Activated T-cell treated with anti-CD3 and anti-CD28 coated beads, Interleukin-2, amount 50 U/mL, for 72 hours (primary cell): ENCODE data around the gene ADCY2. TPM values are rescaled to one million over a fixed set of nuclear protein-coding genes. Genes with fewer than 3 reads are reported as not detected.

Source experiments
- ATAC-seq, 2 donors: fragments of 150-1000 bp; cut with Tn5 transposase; replicated peaks in 1 of 2; 2 replicates each; pipeline ENCODE4 v1.10.0; 2021; ENCODE audit warnings: moderate library complexity in 2 of 2, mild to moderate bottlenecking in 1 of 2
- DNase-seq, 2 donors: peaks; one replicate each; pipeline ENCODE4 v3.0.0; 2021 to 2022; ENCODE audit warnings: mixed read lengths in 1 of 2
- H3K27ac Mint-ChIP-seq: one replicate; pipeline ENCODE4 v1.8.0; 2022; ENCODE audit warnings: mild to moderate bottlenecking, moderate library complexity, mixed read lengths
- H3K27me3 Mint-ChIP-seq: one replicate; pipeline ENCODE4 v1.8.0; 2022; ENCODE audit warnings: low read depth, mixed read lengths
- H3K36me3 Mint-ChIP-seq, 2 donors: one replicate each; pipeline ENCODE4 v1.8.0; 2022; ENCODE audit warnings: mixed read lengths in 2 of 2, mild to moderate bottlenecking in 1 of 2; ENCODE audit not compliant: insufficient read depth in 2 of 2
- H3K4me1 Mint-ChIP-seq: one replicate; pipeline ENCODE4 v1.8.0; 2022; ENCODE audit warnings: low read depth, mixed read lengths
- H3K4me3 Mint-ChIP-seq, 2 donors: one replicate each; pipeline ENCODE4 v1.8.0; 2022; ENCODE audit warnings: mild to moderate bottlenecking in 2 of 2, mixed read lengths in 2 of 2, moderate library complexity in 2 of 2
- H3K9me3 Mint-ChIP-seq, 2 donors: one replicate each; pipeline ENCODE4 v1.8.0; 2022; ENCODE audit warnings: mixed read lengths in 2 of 2
- total RNA-seq, 2 donors: library from RNA; stranded (reverse); gene quantifications; one replicate each; pipeline ENCODE4 v1.2.3, GENCODE V29; 2022

The ADCY2 gene
- total RNA-seq, 2 donors from 2014 or later: not detected

DNA sequence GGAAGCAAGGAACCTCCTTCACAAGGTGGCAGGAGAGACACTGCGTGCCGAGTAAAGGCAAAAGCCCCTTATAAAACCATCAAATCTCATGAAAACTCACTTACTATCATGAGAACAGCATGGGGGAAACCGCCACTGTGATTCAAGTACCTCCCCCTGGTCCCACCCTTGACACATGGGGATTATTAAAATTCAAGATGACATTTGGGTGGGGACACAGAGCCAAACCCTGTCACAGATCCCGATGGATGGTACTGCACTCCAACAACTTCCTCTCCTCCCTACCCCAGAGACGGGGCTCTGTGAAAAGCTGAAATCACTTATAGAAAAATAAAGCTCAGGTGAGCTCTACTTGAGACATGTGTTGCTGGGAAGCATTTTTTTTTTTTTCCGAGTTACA, 10.3 kb upstream of the ADCY2 start:
- ATAC-seq (no peak), DNase-seq (no peak)
- H3K9me3 Mint-ChIP-seq: no peaks in the 10 kb centered on the region
- no peaks in the 10 kb centered on the region for H3K27me3 Mint-ChIP-seq
- H3K4me1 Mint-ChIP-seq: no peaks in the 10 kb centered on the region
- H3K27ac Mint-ChIP-seq: no peak overlapping the region
- no peak overlapping the region for H3K4me3 Mint-ChIP-seq
- H3K36me3 Mint-ChIP-seq: no peaks in the 10 kb centered on the region

- H3K36me3 Mint-ChIP-seq: no peaks in the 10 kb centered on the region
- H3K4me1 Mint-ChIP-seq: no peaks in the 10 kb centered on the region
- H3K4me3 Mint-ChIP-seq: no peak overlapping the region
- no peaks in the 10 kb centered on the region for H3K9me3 Mint-ChIP-seq
- no peak overlapping the region for H3K27ac Mint-ChIP-seq
- ATAC-seq (no peak), DNase-seq (no peak)
- peaks cover 9% of the 10 kb centered on the region for H3K27me3 Mint-ChIP-seq
Measured at GRCh38 chr5:7388553-7388952, 7.4 kb upstream of the ADCY2 start.

DNA sequence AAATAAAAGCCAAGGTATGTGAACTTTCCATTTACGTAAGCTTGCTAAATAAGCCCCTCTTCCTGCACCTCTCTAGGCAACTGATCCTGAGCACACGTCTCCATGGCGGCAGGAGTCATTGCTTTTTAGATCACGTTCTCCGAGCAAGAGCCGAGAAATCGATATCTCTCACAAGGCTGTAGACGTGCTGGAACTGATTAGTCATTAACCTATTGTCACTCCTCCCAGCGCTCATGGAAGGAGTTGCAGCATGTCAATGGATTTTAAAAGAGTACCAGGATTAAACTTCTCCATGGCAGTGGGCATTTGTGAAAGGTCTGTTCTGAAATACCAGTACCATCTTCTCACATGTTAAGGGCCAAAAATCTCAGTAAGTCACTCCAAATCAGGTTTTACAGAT, 4.7 kb upstream of the ADCY2 start:
- Mint-ChIP-seq H3K36me3 (no peaks in the 10 kb centered on the region), H3K27ac (no peak overlapping the region), H3K4me1 (no peaks in the 10 kb centered on the region), H3K9me3 (no peaks in the 10 kb centered on the region), H3K4me3 (no peak overlapping the region), H3K27me3 (peaks cover 13% of the 10 kb centered on the region)
- DNase-seq: no peak
- ATAC-seq: no peak

- Mint-ChIP-seq H3K4me3 (no peak overlapping the region), H3K4me1 (peaks cover 5% of the 10 kb centered on the region), H3K27me3 (peaks cover 19% of the 10 kb centered on the region), H3K36me3 (no peaks in the 10 kb centered on the region), H3K27ac (no peak overlapping the region), H3K9me3 (no peaks in the 10 kb centered on the region)
- no peak for DNase-seq
- no peak for ATAC-seq
Measured at GRCh38 chr5:7391814-7392692, 3.9 kb upstream of the ADCY2 start.

- no peak for ATAC-seq
- Mint-ChIP-seq H3K4me1 (peaks cover 6% of the 10 kb centered on the region), H3K9me3 (no peaks in the 10 kb centered on the region)
Measured at GRCh38 chr5:7392693-7393024, 3.3 kb upstream of the ADCY2 start.

DNA sequence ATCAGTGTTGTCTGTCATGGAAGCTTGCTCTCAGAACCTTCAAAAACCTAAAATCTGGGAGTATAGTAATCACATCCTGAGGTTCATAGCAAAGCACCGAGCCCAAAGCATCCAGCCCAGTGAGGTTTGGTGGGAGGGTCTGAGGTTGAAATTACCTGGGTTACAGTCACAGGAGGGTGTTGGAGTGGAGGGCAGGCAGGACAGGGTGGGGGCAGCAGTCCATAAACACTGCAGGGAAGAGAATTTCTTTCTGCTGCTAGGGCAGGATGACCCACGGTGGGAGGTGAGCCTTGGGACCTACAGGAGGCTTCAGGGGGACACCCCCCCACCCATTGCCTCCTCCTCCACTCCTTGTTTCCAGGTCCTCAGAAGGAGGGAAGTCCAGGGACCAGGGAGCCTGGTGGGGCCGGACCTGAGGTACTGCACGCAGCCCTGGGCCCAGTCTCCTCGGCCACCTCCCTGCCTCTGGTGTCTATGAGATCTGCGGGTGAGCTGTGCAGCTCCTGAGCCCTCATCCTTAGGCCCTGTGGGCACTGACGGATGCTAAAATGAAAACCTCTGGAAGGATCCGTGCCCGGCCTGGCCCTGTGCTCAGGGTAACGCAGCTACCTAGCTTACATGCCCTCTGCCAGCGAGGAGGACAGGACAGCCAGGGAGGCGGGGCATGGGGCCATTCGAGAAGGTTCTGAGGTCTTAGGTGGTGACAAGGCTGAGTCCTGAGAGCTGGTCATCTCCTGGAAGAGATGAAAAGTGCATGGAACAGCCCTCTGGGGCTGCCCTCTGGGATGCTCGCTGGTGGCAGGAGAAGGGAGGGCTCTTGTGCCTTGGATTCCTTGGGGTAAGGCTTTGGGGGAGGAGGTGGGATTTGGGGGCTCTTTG, 1.8 kb upstream of the ADCY2 start:
- H3K36me3 Mint-ChIP-seq: no peaks in the 10 kb centered on the region
- H3K4me3 Mint-ChIP-seq: no peak overlapping the region
- peaks cover 40% of the 10 kb centered on the region for H3K27me3 Mint-ChIP-seq
- H3K9me3 Mint-ChIP-seq: no peaks in the 10 kb centered on the region
- ATAC-seq (no peak), DNase-seq (no peak)
- no peak overlapping the region for H3K27ac Mint-ChIP-seq
- H3K4me1 Mint-ChIP-seq: peaks cover 6% of the 10 kb centered on the region

More at GRCh38 chr5:7392693-7393024, 3.3 kb upstream of the ADCY2 start:
- H3K27me3 Mint-ChIP-seq: peaks cover 25% of the 10 kb centered on the region
- H3K36me3 Mint-ChIP-seq: no peaks in the 10 kb centered on the region
- no peak overlapping the region for H3K4me3 Mint-ChIP-seq
- DNase-seq: no peak
- no peak overlapping the region for H3K27ac Mint-ChIP-seq

DNA sequence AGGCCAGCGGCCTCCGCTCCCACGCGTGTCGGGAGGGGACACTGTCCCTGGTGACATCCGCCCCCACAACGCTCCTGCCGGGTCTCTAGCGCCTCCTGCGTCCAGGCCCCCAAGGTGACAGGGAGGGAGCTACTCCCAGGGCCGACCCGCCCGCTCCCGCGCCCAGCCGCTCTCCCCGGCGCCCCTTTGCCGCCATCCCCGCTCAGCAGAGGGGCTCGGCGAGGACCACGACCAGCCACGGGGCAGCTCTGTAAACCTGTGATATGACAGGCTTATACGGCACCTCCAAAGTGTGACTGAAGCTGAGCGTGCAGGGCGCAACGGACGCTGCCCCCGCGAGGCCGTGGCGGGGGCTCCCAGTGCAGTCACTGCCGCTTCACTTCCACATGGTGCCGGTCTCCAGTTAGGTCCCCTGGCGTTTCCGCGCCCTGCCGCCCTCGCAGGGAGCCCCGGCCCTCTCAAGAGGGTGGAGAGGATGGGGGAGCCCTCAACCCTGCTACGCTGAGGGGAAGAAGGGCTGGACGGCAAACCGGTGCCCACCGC, 978 bp upstream of the ADCY2 start:
- no peak overlapping the region for H3K27ac Mint-ChIP-seq
- H3K9me3 Mint-ChIP-seq: no peaks in the 10 kb centered on the region
- peaks cover 6% of the 10 kb centered on the region for H3K4me1 Mint-ChIP-seq
- peaks cover 40% of the 10 kb centered on the region for H3K27me3 Mint-ChIP-seq
- no peaks in the 10 kb centered on the region for H3K36me3 Mint-ChIP-seq
- no peak overlapping the region for H3K4me3 Mint-ChIP-seq
- DNase-seq (no peak), ATAC-seq (no peak)

DNA sequence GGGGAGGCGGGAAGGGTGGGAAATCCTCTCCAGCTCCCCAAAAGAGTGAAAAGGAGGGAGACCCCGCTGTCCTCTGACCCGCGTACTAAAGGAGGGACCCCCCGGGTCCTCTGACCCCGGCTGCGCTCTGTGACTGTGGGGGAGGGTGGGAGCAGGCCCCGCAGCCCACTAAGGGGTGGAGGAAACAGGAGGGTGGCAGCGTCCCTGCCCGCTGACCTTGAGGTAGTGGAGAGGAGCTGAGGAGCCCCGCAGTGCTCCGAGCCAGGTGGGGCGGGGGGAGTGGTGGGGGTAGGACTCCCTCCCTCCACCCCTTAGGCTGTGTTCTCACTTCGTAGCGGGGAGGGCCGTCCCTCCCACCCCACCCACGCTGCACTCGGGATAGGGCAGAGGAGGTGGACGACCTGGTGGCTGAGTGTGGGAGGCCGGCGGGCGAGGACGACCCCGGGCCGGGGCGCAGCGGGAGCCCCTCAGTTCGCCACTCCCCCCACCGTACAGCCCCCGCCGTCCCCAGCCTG, 449 bp upstream of the ADCY2 start:
- ATAC-seq: no peak
- no peak overlapping the region for H3K27ac Mint-ChIP-seq
- no peak for DNase-seq
- no peaks in the 10 kb centered on the region for H3K9me3 Mint-ChIP-seq
- peaks cover 6% of the 10 kb centered on the region for H3K4me1 Mint-ChIP-seq
- peak overlapping the region in 1 of 2 donors; percentile 27 for H3K4me3 Mint-ChIP-seq
- peaks cover 40% of the 10 kb centered on the region for H3K27me3 Mint-ChIP-seq
- H3K36me3 Mint-ChIP-seq: no peaks in the 10 kb centered on the region

GRCh38 chr5:7396713-7397454, 946 bp downstream of the ADCY2 start:
- Mint-ChIP-seq H3K27ac (no peak overlapping the region), H3K4me1 (peaks cover 6% of the 10 kb centered on the region), H3K4me3 (peak overlapping the region; percentile 44 to 49), H3K36me3 (no peaks in the 10 kb centered on the region), H3K27me3 (peaks cover 40% of the 10 kb centered on the region), H3K9me3 (no peaks in the 10 kb centered on the region)
- ATAC-seq (no peak), DNase-seq (no peak)

- Mint-ChIP-seq H3K9me3 (peaks cover 0 to 2% of the 10 kb centered on the region in 2 donors), H3K27ac (no peak overlapping the region), H3K4me1 (peaks cover 6% of the 10 kb centered on the region)
Measured at GRCh38 chr5:7397937-7398336, 2.0 kb downstream of the ADCY2 start.

GRCh38 chr5:7398596-7399280, 2.8 kb downstream of the ADCY2 start:
- no peak overlapping the region for H3K27ac Mint-ChIP-seq
- H3K9me3 Mint-ChIP-seq: peaks cover 0 to 2% of the 10 kb centered on the region in 2 donors
- H3K36me3 Mint-ChIP-seq: no peaks in the 10 kb centered on the region
- H3K4me3 Mint-ChIP-seq: no peak overlapping the region
- DNase-seq (no peak), ATAC-seq (no peak)
- H3K27me3 Mint-ChIP-seq: peaks cover 39% of the 10 kb centered on the region
- peaks cover 6% of the 10 kb centered on the region for H3K4me1 Mint-ChIP-seq

More at GRCh38 chr5:7397937-7398336, 2.0 kb downstream of the ADCY2 start:
- no peak for ATAC-seq
- DNase-seq: no peak
- peaks cover 46% of the 10 kb centered on the region for H3K27me3 Mint-ChIP-seq
- no peak overlapping the region for H3K4me3 Mint-ChIP-seq
- no peaks in the 10 kb centered on the region for H3K36me3 Mint-ChIP-seq

DNA sequence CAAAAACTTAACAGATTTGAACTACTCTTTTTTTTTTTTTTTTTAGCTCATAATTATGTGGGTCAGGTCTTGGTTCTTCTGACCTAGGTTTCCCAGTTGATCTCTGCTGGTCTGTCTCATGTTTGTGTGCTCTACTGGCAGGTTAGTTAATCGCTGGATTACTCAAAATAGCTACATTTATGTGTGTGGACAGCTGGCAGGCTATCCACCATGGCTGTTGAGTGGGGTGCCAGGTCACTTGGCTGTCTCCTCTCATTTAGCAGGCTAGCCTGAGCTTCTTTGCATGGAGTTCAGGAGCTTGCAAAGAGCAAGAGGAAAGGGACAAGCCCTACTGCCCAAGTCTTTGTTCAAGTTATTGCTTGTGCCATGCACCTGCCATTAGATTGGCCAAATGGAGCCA, 9.3 kb downstream of the ADCY2 start:
- Mint-ChIP-seq H3K9me3 (peaks cover 0 to 2% of the 10 kb centered on the region in 2 donors), H3K27me3 (peaks cover 16% of the 10 kb centered on the region), H3K36me3 (no peaks in the 10 kb centered on the region)

More for the DNA sequence above, 9.3 kb downstream of the ADCY2 start:
- no peak for ATAC-seq
- Mint-ChIP-seq H3K4me3 (no peak overlapping the region), H3K4me1 (no peaks in the 10 kb centered on the region), H3K27ac (no peak overlapping the region)
- DNase-seq: no peak
